GM21619 (cell line): ENCODE data around the gene TM7SF3.

Source experiments
- ATAC-seq: cut with Tn5 transposase; IDR thresholded peaks from one replicate; pipeline ENCODE4 v1.9.1; 2021; ENCODE audit not compliant: unreplicated experiment

The TM7SF3 gene

GRCh38 chr12:27014859-27015729 is 910 bp upstream of the TM7SF3 start:
- no peak for ATAC-seq

- ATAC-seq = peak; percentile 29
Measured at GRCh38 chr12:27013611-27014084, 536 bp downstream of the TM7SF3 start.

GRCh38 chr12:27012982-27013255 is 1.3 kb downstream of the TM7SF3 start:
- ATAC-seq = no peak

GRCh38 chr12:27012239-27012981 is 1.8 kb downstream of the TM7SF3 start:
- ATAC-seq = no peak

- ATAC-seq = no peak
Measured at GRCh38 chr12:27009881-27010301, 4.3 kb downstream of the TM7SF3 start.

GRCh38 chr12:27008081-27008480 is 6.1 kb downstream of the TM7SF3 start:
- ATAC-seq = no peak

DNA sequence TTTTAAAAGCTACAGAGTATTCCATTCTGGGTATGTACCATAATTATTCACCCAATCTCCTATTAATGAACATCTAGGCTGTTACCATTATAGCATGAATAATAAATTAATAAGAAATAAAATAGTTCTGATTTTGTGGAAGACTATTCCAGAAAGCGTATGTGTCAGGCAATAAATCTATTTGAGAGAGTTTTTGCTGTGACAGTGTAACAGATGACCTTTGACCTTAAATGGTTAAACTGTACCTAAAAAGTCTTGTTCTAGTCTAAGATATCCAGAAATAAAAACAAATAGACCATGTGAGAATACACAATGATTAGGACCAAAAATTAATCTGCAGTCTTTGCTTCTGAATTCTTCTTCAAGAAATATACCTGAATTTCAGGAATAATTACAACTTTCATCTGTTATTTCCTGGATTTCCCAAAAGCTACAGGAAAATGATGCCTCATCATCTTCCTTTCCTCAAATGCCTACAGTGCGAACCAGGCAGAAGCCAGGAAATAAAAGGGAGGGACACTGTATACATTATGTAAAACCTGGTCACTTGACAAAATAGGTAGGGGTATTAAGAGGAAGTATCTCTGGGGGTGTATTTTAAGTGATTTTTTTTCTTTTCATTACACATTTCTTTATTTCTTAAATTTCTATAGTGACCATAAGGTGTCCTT is 7.3 kb downstream of the TM7SF3 start:
- no peak for ATAC-seq

DNA sequence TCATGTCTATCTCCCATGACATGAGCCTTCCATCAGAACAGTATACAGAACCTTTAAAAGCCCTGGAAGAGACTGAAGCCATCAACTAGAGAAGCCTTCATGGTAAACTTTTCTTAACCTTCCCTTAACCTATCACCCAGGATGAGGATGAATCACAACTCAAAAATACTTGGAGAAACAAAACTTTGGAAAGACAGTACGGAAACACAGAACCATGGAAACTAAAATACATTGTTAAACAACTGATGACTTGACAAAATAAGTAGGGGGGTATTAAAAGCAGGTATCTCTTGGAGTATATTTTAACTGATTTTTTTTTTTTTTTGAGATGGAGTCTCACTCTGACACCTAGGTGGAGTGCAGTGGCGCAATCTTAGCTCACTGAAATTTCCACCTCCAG is 8.7 kb downstream of the TM7SF3 start:
- ATAC-seq = no peak

GRCh38 chr12:27003421-27004381 is 10.5 kb downstream of the TM7SF3 start:
- no peak for ATAC-seq

DNA sequence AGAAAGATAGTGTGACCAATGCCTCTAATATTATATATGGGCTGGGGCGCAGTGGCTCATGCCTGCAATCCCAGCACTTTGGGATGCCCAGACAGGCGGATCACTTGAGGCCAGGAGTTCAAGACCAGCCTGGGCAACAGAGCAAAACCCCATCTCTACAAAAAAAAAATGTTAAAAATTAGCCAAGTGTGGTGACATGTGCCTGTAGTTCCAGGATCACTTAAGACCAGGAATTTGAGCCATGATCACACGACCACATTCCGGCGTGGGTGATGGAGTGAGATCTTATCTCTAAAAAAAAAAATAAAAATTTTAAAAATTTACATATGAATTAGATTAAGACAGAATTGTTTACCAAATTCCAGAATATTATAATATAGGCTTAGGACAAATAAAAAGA is 12.0 kb downstream of the TM7SF3 start:
- no peak for ATAC-seq

- ATAC-seq = no peak
Measured at GRCh38 chr12:27001663-27002062, 12.5 kb downstream of the TM7SF3 start.

- no peak for ATAC-seq
Measured at GRCh38 chr12:27000961-27001360, 13.2 kb downstream of the TM7SF3 start.

GRCh38 chr12:26997003-26997402 is 17.2 kb downstream of the TM7SF3 start:
- no peak for ATAC-seq

GRCh38 chr12:26995706-26996105 is 18.5 kb downstream of the TM7SF3 start:
- ATAC-seq = no peak

- ATAC-seq = no peak
Measured at GRCh38 chr12:26994109-26994508, 20.1 kb downstream of the TM7SF3 start.

DNA sequence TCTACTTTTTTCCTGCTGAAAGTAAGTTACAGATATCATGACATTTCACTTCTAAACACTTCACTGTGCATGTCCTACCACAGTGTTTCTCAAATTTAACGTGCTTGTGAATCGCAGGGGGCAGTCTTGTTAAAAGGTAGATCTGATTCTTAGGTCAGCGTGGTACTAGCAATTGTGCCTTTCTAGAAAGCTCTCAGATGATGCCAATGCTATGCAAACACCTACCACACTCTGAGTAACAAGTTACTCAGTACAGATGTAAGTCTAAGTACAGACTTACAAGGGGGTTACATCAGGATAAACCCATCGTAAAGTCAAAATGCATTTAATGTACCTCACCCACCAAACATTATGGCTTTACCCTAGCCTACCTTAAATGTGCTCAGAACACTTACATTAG is 22.4 kb downstream of the TM7SF3 start:
- no peak for ATAC-seq

DNA sequence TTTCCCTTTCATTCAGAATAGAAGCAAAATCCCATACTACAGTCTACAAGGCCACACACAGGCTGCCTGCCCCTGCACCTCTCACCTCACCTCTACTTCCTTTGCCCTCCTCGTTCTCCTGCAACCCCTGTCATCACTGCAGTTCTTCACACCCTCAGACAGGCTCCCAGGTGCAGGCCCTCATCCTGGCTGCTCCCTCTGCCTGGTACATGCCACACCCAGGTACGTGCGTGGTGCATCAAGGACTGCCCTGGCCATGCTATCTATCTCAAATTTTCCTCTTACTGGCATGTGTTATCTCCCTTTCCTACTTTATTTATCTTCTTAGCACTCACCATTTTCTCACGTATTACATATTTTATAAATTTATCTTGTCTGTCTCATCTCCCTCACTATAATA is 24.3 kb downstream of the TM7SF3 start:
- ATAC-seq = no peak

DNA sequence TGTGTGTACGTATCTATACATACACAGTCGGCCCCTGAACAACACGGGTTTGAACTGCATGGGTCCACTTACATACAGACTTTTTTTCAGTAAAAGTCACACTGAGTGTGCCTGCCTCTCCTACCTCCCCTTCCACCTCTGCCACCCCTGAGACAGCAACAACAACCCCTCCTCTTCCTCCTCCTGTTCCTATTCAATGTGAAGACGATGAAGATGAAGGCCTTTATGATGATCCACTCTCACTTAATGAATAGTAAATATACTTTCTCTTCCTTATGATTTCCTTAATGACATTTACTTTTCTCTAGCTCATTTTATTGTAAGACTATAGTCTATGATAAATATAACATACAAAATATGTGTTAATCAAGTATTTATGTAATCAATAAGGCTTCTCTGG is 25.5 kb downstream of the TM7SF3 start:
- ATAC-seq = no peak

DNA sequence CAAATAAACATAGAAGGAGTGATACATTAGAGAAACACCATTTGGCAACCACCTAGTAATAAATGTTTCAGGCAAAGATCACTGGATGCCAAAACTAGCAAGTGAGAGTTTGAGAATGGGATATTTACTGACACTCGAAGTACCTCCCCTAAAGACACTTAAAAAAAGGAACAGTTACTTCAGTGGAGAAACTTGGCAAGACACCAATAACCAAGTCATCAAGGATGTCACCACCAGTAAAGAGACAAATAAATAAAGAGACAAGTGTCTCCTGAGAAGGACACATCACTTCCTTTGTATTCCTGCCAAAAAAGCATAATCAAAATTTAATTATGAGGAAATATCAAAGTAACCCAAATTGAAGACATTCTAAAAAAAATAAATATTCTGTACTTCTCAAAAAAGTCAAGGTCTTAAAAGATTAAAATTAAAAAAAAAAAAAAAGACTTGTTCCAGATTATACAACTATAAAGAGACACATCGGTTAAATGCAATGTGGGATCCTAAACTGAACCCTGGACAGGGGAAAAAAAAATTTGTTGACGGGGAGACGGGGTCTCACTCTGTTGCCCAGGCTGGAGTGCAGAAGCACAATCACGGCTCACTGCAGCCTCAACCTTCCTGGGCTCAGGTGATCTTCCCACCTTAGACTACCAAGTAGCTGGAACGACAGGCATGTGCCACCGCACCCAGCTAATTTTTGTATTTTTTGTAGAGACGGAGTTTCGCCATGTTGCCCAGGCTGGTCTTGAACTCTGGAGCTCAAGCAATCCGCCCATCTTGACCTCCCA is 26.4 kb downstream of the TM7SF3 start:
- ATAC-seq = no peak

DNA sequence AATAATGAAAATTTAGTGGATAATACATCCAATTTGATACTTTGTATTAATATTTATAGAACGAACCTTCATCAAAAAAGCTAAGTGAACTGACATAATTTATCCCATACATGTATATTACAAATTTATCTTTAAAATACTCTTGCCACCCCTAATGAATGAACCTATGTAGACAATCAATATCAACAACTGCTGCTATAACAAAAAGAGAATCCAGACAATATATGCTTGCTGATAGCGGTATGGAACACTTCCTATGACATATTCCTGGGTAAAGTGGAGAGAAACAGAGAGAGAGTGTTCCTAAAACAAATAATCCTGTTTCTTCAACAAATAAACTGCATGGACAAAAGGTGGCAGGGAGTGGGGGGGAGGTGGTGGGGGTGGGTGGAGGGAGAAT is 31.3 kb downstream of the TM7SF3 start:
- ATAC-seq = no peak
